Melanocyte of skin (primary cell): ENCODE data around the gene OR2AG1. TPM values are rescaled to one million over a fixed set of nuclear protein-coding genes. Genes with fewer than 3 reads are reported as not detected.

ENCODE experiments used
- total RNA-seq, 2 donors: library from RNA; depleted of rRNA; stranded (reverse); fragments of >200 nt; gene quantifications; 2 replicates each; pipeline ENCODE4 v1.2.3, GENCODE V29; 2012

The OR2AG1 gene, protein sequence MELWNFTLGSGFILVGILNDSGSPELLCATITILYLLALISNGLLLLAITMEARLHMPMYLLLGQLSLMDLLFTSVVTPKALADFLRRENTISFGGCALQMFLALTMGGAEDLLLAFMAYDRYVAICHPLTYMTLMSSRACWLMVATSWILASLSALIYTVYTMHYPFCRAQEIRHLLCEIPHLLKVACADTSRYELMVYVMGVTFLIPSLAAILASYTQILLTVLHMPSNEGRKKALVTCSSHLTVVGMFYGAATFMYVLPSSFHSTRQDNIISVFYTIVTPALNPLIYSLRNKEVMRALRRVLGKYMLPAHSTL
- total RNA-seq = not detected

GRCh38 chr11:6782720-6783119, at the start of gene OR2AG1:
Gene OR2AG1, plus strand, starts transcription at chr11:6783020. Its CDS starts 2,018 bp downstream, at chr11:6785038.

GRCh38 chr11:6771926-6772893, 10.6 kb upstream of the OR2AG1 start, which contains the start of gene OR2AG2:
Gene OR2AG2, minus strand, starts transcription at chr11:6771976. Its CDS starts 3,019 bp downstream, at chr11:6768957.

GRCh38 chr11:6799402-6799801, 16.6 kb downstream of the OR2AG1 start, which contains the start of gene OR6A2:
Gene OR6A2, minus strand, starts transcription at chr11:6799689. Its CDS starts 3,981 bp downstream, at chr11:6795708.

Other genes with a start within 250 kb of the OR2AG1 start
- 10 to 100 TPM; 12.7 to 14.0 TPM for gene RRP8, start 179.4 kb upstream of the OR2AG1 start, total RNA-seq
- gene ILK, start 179.2 kb upstream of the OR2AG1 start, total RNA-seq = 100 to 1,000 TPM; 151 to 152 TPM
- 10 to 100 TPM; 21.7 to 39.6 TPM for gene TAF10, start 170.8 kb upstream of the OR2AG1 start, total RNA-seq
- 100 to 1,000 TPM; 213 to 236 TPM for gene TPP1, start 163.6 kb upstream of the OR2AG1 start, total RNA-seq
- 1 to 10 TPM; 1.0 to 4.0 TPM for gene DCHS1, start 127.2 kb upstream of the OR2AG1 start, total RNA-seq
- gene MRPL17, start 99.7 kb upstream of the OR2AG1 start, total RNA-seq = 10 to 100 TPM; 37.9 to 84.6 TPM
- gene OR2AG2, start 11.0 kb upstream of the OR2AG1 start, total RNA-seq = under 1 TPM; 0.34 to 1.00 TPM
- gene OR6A2, start 16.7 kb downstream of the OR2AG1 start, total RNA-seq = under 1 TPM; 0.33 to 0.69 TPM
- gene OR10A5, start 62.7 kb downstream of the OR2AG1 start, total RNA-seq = not detected
- gene OR10A2, start 80.0 kb downstream of the OR2AG1 start, total RNA-seq = not detected
- gene OR10A4, start 93.6 kb downstream of the OR2AG1 start, total RNA-seq = not detected
- gene OR2D2, start 109.5 kb downstream of the OR2AG1 start, total RNA-seq = under 1 TPM; 0.69 to 1.00 TPM
- gene OR2D3, start 138.0 kb downstream of the OR2AG1 start, total RNA-seq = not detected
- gene ZNF215, start 143.4 kb downstream of the OR2AG1 start, total RNA-seq = 1 to 10 TPM; 4.5 to 7.7 TPM
- 1 to 10 TPM; 2.0 to 2.1 TPM for gene ZNF214, start 237.3 kb downstream of the OR2AG1 start, total RNA-seq
- under 1 TPM; under 0.01 to 0.34 TPM for gene NLRP14, start 237.5 kb downstream of the OR2AG1 start, total RNA-seq